Measurements from ENCODE around the gene HOXB7.

- TF ChIP-seq ZNF740 (CRISPR knock-in tag; IDR thresholded peaks at IDR 0.05) (no peak), EP300 (IDR thresholded peaks at IDR 0.05; ENCODE audit: low read depth in 2 of 2, low read length in 2 of 2) (no peak), EP300 (CRISPR knock-in tag; IDR thresholded peaks at IDR 0.05; ENCODE audit: borderline replicate concordance) (no peak), CBX2 (IDR thresholded peaks at IDR 0.05; ENCODE audit: low read depth, low read length) (no peak), CBX2 (CRISPR knock-in tag; IDR thresholded peaks at IDR 0.05; ENCODE audit: low read depth) (no peak), SKIL (CRISPR knock-in tag; IDR thresholded peaks at IDR 0.05; ENCODE audit: borderline replicate concordance) (no peak)
- TF ChIP-seq, protein P1, sequence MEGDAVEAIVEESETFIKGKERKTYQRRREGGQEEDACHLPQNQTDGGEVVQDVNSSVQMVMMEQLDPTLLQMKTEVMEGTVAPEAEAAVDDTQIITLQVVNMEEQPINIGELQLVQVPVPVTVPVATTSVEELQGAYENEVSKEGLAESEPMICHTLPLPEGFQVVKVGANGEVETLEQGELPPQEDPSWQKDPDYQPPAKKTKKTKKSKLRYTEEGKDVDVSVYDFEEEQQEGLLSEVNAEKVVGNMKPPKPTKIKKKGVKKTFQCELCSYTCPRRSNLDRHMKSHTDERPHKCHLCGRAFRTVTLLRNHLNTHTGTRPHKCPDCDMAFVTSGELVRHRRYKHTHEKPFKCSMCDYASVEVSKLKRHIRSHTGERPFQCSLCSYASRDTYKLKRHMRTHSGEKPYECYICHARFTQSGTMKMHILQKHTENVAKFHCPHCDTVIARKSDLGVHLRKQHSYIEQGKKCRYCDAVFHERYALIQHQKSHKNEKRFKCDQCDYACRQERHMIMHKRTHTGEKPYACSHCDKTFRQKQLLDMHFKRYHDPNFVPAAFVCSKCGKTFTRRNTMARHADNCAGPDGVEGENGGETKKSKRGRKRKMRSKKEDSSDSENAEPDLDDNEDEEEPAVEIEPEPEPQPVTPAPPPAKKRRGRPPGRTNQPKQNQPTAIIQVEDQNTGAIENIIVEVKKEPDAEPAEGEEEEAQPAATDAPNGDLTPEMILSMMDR (CRISPR knock-in tag; IDR thresholded peaks at IDR 0.05), result no peak
Observed at GRCh38 chr17:48625495-48626244, 14.9 kb upstream of the HOXB7 start.

All from HepG2 (cell line).